Measurements from ENCODE around the gene GPER1. TPM values are rescaled to one million over a fixed set of nuclear protein-coding genes. Genes with fewer than 3 reads are reported as not detected.

Gene GPER1
- total RNA-seq, 1 experiment from 2014 or later, result 1.2 TPM

DNA sequence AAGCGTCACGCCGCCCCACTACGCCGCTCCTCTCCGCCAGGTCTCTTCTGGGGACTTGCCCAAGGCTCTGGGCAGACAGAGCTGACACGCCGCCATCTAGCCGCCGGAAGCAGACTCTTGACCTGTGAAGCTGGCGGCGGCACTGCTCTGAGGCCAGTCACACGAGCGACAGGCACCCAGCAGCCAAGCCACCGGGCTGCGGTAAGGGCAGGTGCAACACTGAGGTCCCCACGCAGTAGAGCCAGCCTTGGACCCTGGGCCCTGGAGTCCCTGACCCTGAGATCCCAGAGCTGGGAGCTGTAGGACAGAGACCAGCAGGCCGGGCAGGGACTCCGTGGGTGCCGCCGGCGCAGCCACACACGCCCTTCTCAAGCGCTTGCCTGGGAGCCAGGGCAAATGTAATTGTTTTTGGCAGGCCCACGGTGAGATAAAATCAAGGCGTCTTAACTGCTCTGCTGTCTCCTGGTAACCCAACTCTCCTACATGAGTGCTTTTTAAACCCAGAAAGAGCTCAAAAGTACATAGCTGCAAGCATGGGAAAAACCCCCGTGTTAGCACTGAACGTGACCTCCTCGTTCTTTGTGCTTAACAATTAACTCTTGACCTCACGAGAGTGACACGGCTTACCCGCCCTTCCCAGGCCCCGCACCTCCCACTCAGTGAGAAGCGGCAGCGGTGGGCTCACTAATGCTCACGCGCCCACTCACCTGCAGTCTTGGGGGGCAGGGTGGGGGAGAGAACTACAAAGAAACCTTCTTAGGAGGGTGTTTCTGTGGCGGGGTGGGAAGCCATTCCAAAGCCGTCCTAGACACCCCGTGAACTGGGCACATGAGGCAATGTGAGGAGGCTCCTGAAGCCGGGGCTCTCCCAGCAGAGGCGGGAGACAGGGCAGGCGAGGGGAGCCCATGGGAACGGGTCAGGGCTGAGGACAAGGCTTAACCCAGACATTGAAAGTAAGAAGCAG is 8.5 kb downstream of the GPER1 start:
- no TSS peak for BruUV-seq (replicated peaks)
- ChIA-PET POLR2A (no interaction called here), CTCF (no interaction called here), RAD21 (ENCODE audit: low non-redundant PET in 1 of 2, low total read pairs in 2 of 2, uncharacterized antibody in 2 of 2, unreplicated experiment in 2 of 2) (no interaction called here)
- no peak overlapping the region for H3K4me2 ChIP-seq (ENCODE audit: low read length)
- H3K36me3 ChIP-seq (ENCODE audit: control insufficient read depth in 1 of 2, insufficient read depth in 2 of 2, low read length in 2 of 2), result 0 out of 4 replicates have a peak, but pooled peaks cover 0 to 2% of the 10 kb centered on the region in 2 experiments
- no peaks in the 10 kb centered on the region for H3K9me3 ChIP-seq (ENCODE audit: control insufficient read depth in 1 of 2, insufficient read depth in 1 of 2, low read depth in 1 of 2, low read length in 2 of 2)
- peaks cover 21% of the 10 kb centered on the region; the same call in 1 of the 2 replicates for H3K79me2 ChIP-seq (ENCODE audit: insufficient read depth, low read length)
- H3K9ac ChIP-seq (ENCODE audit: low read length), result no peak overlapping the region
- TF ChIP-seq SIN3A (IDR thresholded peaks at IDR 0.05; ENCODE audit: low read depth), result no peak
- no peak for TF ChIP-seq ZNF274 (IDR thresholded peaks at IDR 0.05; ENCODE audit: low read depth, low read length)
- TF ChIP-seq JUND (IDR thresholded peaks at IDR 0.05), result no peak
- TF ChIP-seq POLR2AphosphoS5 (IDR thresholded peaks at IDR 0.05; ENCODE audit: low read depth, low read length), result no peak
- TF ChIP-seq EGR1 (IDR thresholded peaks at IDR 0.05; ENCODE audit: low read depth), result no peak
- TF ChIP-seq FOSL1 (IDR thresholded peaks at IDR 0.05; ENCODE audit: low read depth), result no peak
- TF ChIP-seq RAD21 (IDR thresholded peaks at IDR 0.05; ENCODE audit: low read depth), result no peak
- no peaks in the 10 kb centered on the region for H4K20me1 ChIP-seq (ENCODE audit: insufficient read depth)
- ATAC-seq (no peak), DNase-seq (ENCODE audit: low read depth, low spot score) (no peak)
- intact Hi-C loops (cut with micrococcal nuclease), result no loop called here
- no peaks in the 10 kb centered on the region for H3K9me2 ChIP-seq (ENCODE audit: insufficient read depth)
- H2AFZ ChIP-seq (ENCODE audit: low read depth, low read length, poor library complexity, severe bottlenecking), result no peak overlapping the region
- H3K27me3 ChIP-seq (ENCODE audit: insufficient read depth, low read length), result no peaks in the 10 kb centered on the region
- H3K4me1 ChIP-seq (ENCODE audit: control insufficient read depth in 1 of 2, insufficient read depth in 2 of 2, low read length in 2 of 2), result no peaks in the 10 kb centered on the region
- no peak overlapping the region for H3K27ac ChIP-seq (ENCODE audit: low read depth, low read length)
- no peak overlapping the region for H3K4me3 ChIP-seq (replicated peaks in 1 of 2; ENCODE audit: low read depth in 1 of 2, low read length in 2 of 2)

DNA sequence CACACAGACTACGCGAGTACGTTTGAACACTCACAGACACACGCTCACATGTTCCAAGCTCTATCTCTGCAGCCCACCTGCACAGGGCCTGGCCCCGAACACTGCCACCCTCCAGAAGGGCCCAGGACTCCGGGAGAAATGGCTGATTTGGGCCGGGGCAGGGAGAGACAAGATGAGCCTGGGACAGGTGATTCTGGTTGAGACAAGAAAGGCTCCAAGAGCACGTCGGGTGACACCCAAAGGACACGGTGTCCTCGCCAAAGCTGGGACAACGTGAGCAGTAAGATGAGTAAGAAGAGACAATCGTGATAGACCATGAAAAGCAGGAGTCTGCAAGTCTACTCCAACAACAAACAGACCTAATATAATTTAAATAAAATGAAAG is 9.2 kb downstream of the GPER1 start:
- no peak overlapping the region for H3K4me3 ChIP-seq (replicated peaks in 1 of 2; ENCODE audit: low read depth in 1 of 2, low read length in 2 of 2)
- ChIA-PET CTCF (no interaction called here), RAD21 (ENCODE audit: low non-redundant PET in 1 of 2, low total read pairs in 2 of 2, uncharacterized antibody in 2 of 2, unreplicated experiment in 2 of 2) (no interaction called here), POLR2A (no interaction called here)
- H4K20me1 ChIP-seq (ENCODE audit: insufficient read depth), result no peaks in the 10 kb centered on the region
- H3K27ac ChIP-seq (ENCODE audit: low read depth, low read length), result no peak overlapping the region
- H3K27me3 ChIP-seq (ENCODE audit: insufficient read depth, low read length), result no peaks in the 10 kb centered on the region
- H3K36me3 ChIP-seq (ENCODE audit: control insufficient read depth in 1 of 2, insufficient read depth in 2 of 2, low read length in 2 of 2), result 0 out of 4 replicates have a peak, but pooled peaks cover 0 to 2% of the 10 kb centered on the region in 2 experiments
- H3K4me1 ChIP-seq (ENCODE audit: control insufficient read depth in 1 of 2, insufficient read depth in 2 of 2, low read length in 2 of 2), result no peaks in the 10 kb centered on the region
- BruUV-seq (replicated peaks), result no TSS peak
- no peaks in the 10 kb centered on the region for H3K9me2 ChIP-seq (ENCODE audit: insufficient read depth)
- H3K4me2 ChIP-seq (ENCODE audit: low read length), result no peak overlapping the region
- no peak overlapping the region for H3K9ac ChIP-seq (ENCODE audit: low read length)
- no peak for DNase-seq (ENCODE audit: low read depth, low spot score)
- no peaks in the 10 kb centered on the region for H3K9me3 ChIP-seq (ENCODE audit: control insufficient read depth in 1 of 2, insufficient read depth in 1 of 2, low read depth in 1 of 2, low read length in 2 of 2)
- intact Hi-C loops (cut with micrococcal nuclease), result no loop called here
- ATAC-seq, result no peak
- H2AFZ ChIP-seq (ENCODE audit: low read depth, low read length, poor library complexity, severe bottlenecking), result no peak overlapping the region
- H3K79me2 ChIP-seq (ENCODE audit: insufficient read depth, low read length), result peaks cover 21% of the 10 kb centered on the region; the same call in 1 of the 2 replicates
- TF ChIP-seq EZH2 (IDR thresholded peaks at IDR 0.05), result no peak
- TF ChIP-seq RAD21 (IDR thresholded peaks at IDR 0.05; ENCODE audit: low read depth), result no peak
- TF ChIP-seq SP1 (IDR thresholded peaks at IDR 0.05; ENCODE audit: low read depth), result no peak
- TF ChIP-seq JUND (IDR thresholded peaks at IDR 0.05), result no peak
- TF ChIP-seq ATF3 (IDR thresholded peaks at IDR 0.05), result no peak
- TF ChIP-seq, protein P1, sequence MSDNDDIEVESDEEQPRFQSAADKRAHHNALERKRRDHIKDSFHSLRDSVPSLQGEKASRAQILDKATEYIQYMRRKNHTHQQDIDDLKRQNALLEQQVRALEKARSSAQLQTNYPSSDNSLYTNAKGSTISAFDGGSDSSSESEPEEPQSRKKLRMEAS (IDR thresholded peaks at IDR 0.05), result no peak
- no peak for TF ChIP-seq CBX3 (IDR thresholded peaks at IDR 0.05; ENCODE audit: low read depth)
- TF ChIP-seq ELF1 (IDR thresholded peaks at IDR 0.05; ENCODE audit: borderline replicate concordance, low read depth), result no peak
- no peak for TF ChIP-seq REST (IDR thresholded peaks at IDR 0.05; ENCODE audit: low read depth)
- TF ChIP-seq ZFX (IDR thresholded peaks at IDR 0.05), result no peak
- TF ChIP-seq EZH2phosphoT487 (IDR thresholded peaks at IDR 0.05; ENCODE audit: borderline replicate concordance), result no peak
